H1 (cell line): Measurements from ENCODE around the gene GALC. TPM values are rescaled to one million over a fixed set of nuclear protein-coding genes. Genes with fewer than 3 reads are reported as not detected.

Experiments
- CTCF ChIA-PET: fragments of 300-600 bp; sonication (Branson Sonifier 250); formaldehyde crosslinking; loops from one replicate; lab custom pipeline; 2021; ENCODE audit not compliant: partially characterized antibody; lab: Charles Lee
- POLR2A ChIA-PET: fragments of 300-600 bp; sonication (Branson Sonifier 250); formaldehyde crosslinking; loops from one replicate; lab custom pipeline; 2021; ENCODE audit warnings: inconsistent platforms; ENCODE audit not compliant: partially characterized antibody; lab: Charles Lee
- DNase-seq, 2 experiments: peaks; one replicate each; pipeline versions ENCODE4 v3.0.0 to v3.0.0-alpha.2; 2010 to 2022; ENCODE audit warnings: low spot score in 2 of 2, low read depth in 1 of 2, mixed read lengths in 1 of 2
- FAIRE-seq: peaks from 2 replicates; lab custom pipeline; 2011; peaks lifted over from hg19 to GRCh38; lab: Jason Lieb, UNC
- H2AFZ ChIP-seq: 2 replicates; pipeline ENCODE4 v1.8.1; 2012; ENCODE audit warnings: low read length, inconsistent platforms
- H2AK5ac ChIP-seq: 2 replicates; pipeline ENCODE4 v1.6.1; 2013; ENCODE audit warnings: low read depth, low read length
- H2BK120ac ChIP-seq: replicated peaks from 2 replicates; pipeline ENCODE3; 2013; ENCODE audit warnings: low read depth, low read length, inconsistent platforms
- H2BK12ac ChIP-seq: 2 replicates; pipeline ENCODE4 v1.6.1; 2013; ENCODE audit warnings: low read depth, low read length
- H2BK15ac ChIP-seq: 2 replicates; pipeline ENCODE4 v1.6.1; 2013; ENCODE audit warnings: low read length
- H2BK20ac ChIP-seq: 2 replicates; pipeline ENCODE4 v1.6.1; 2013; ENCODE audit warnings: low read length
- H2BK5ac ChIP-seq: 2 replicates; pipeline ENCODE4 v1.6.1; 2013; ENCODE audit warnings: low read depth, low read length
- H3K14ac ChIP-seq: 2 replicates; pipeline ENCODE4 v1.6.1; 2013; ENCODE audit warnings: inconsistent platforms; ENCODE audit not compliant: insufficient read length
- H3K18ac ChIP-seq: 2 replicates; pipeline ENCODE4 v1.6.1; 2013; ENCODE audit warnings: low read length; ENCODE audit errors: extremely low read depth
- H3K23ac ChIP-seq: 2 replicates; pipeline ENCODE4 v1.6.1; 2013; ENCODE audit warnings: inconsistent platforms; ENCODE audit not compliant: insufficient read length
- H3K23me2 ChIP-seq: 2 replicates; pipeline ENCODE4 v1.6.1; 2013; ENCODE audit warnings: low read depth, low read length
- H3K27ac ChIP-seq: 2 replicates; pipeline ENCODE4 v1.6.1; 2011; ENCODE audit warnings: low read depth, low read length, inconsistent platforms
- H3K27me3 ChIP-seq, 4 experiments: replicated peaks in 1 of 4; 1 replicate in 1 of 4; 2 replicates in 3 of 4; pipeline versions ENCODE4 v1.6.1 to v1.8.1; 2011 to 2013; ENCODE audit warnings: low read length in 3 of 4, mild to moderate bottlenecking in 3 of 4, inconsistent platforms in 2 of 4, mixed read lengths in 2 of 4, moderate library complexity in 1 of 4; ENCODE audit not compliant: control insufficient read depth in 3 of 4, insufficient read depth in 3 of 4; ENCODE audit errors: extremely low read depth in 1 of 4
- H3K36me3 ChIP-seq, 4 experiments: 2 replicates each; pipeline versions ENCODE4 v1.6.1 to v1.8.1; 2011 to 2013; ENCODE audit warnings: mild to moderate bottlenecking in 4 of 4, low read length in 3 of 4, moderate library complexity in 2 of 4, control low read depth in 1 of 4, inconsistent platforms in 1 of 4; ENCODE audit not compliant: insufficient read depth in 4 of 4, control insufficient read depth in 2 of 4
- H3K4ac ChIP-seq: replicated peaks from 2 replicates; pipeline ENCODE3; 2013; ENCODE audit warnings: low read length, low read depth, mixed read lengths, inconsistent platforms; ENCODE audit not compliant: insufficient read length
- H3K4me1 ChIP-seq, 4 experiments: replicated peaks in 1 of 4; 1 replicate in 1 of 4; 2 replicates in 3 of 4; pipeline versions ENCODE4 v1.6.1 to v1.8.1; 2011 to 2013; ENCODE audit warnings: low read length in 3 of 4, inconsistent platforms in 2 of 4, mixed read lengths in 1 of 4; ENCODE audit not compliant: insufficient read depth in 4 of 4, control insufficient read depth in 3 of 4
- H3K4me2 ChIP-seq, 2 experiments: 2 replicates each; pipeline versions ENCODE4 v1.6.1 to v1.8.1; 2011 to 2013; ENCODE audit warnings: low read depth in 2 of 2, low read length in 2 of 2, control low read depth in 1 of 2, inconsistent platforms in 1 of 2, mild to moderate bottlenecking in 1 of 2; ENCODE audit not compliant: insufficient read depth in 1 of 2
- H3K4me3 ChIP-seq, 4 experiments: fragments of 200-600, 300-600 bp in 1 of 4; sonication (generic), shearing (Covaris generic), sonication (Bioruptor Twin) in 1 of 4; 2 replicates each; pipeline versions ENCODE4 v1.5.1 to v1.8.1; 2011 to 2016; ENCODE audit warnings: low read length in 4 of 4, low read depth in 3 of 4, control low read depth in 2 of 4, inconsistent platforms in 2 of 4, mild to moderate bottlenecking in 2 of 4, mixed read lengths in 1 of 4, moderate library complexity in 1 of 4; ENCODE audit not compliant: insufficient read depth in 2 of 4; ENCODE audit errors: extremely low read depth in 1 of 4
- H3K56ac ChIP-seq: replicated peaks from 2 replicates; pipeline ENCODE3; 2013; ENCODE audit warnings: low read depth, mild to moderate bottlenecking, mixed read lengths, low read length, inconsistent platforms; ENCODE audit not compliant: insufficient read length
- H3K79me1 ChIP-seq: 2 replicates; pipeline ENCODE4 v1.6.1; 2013; ENCODE audit warnings: low read depth, low read length, control low read depth
- H3K79me2 ChIP-seq, 2 experiments: 2 replicates each; pipeline versions ENCODE4 v1.6.1 to v1.8.1; 2012 to 2013; ENCODE audit warnings: low read length in 2 of 2, mild to moderate bottlenecking in 2 of 2, inconsistent platforms in 1 of 2; ENCODE audit not compliant: insufficient read depth in 2 of 2, control insufficient read depth in 1 of 2
- H3K9ac ChIP-seq, 4 experiments: replicated peaks in 1 of 4; 1 replicate in 1 of 4; 2 replicates in 3 of 4; pipeline versions ENCODE4 v1.6.1 to v1.8.1; 2011 to 2013; ENCODE audit warnings: low read depth in 3 of 4, low read length in 3 of 4, control low read depth in 2 of 4, mild to moderate bottlenecking in 2 of 4, moderate library complexity in 2 of 4, inconsistent platforms in 1 of 4; ENCODE audit errors: extremely low read depth in 1 of 4
- H3K9me3 ChIP-seq, 2 experiments: 2 replicates each; pipeline versions ENCODE4 v1.6.1 to v1.8.1; 2012 to 2013; ENCODE audit warnings: mild to moderate bottlenecking in 2 of 2, moderate library complexity in 2 of 2, control low read depth in 1 of 2, inconsistent platforms in 1 of 2, low read depth in 1 of 2, low read length in 1 of 2, mixed read lengths in 1 of 2; ENCODE audit not compliant: insufficient read depth in 2 of 2
- H4K20me1 ChIP-seq, 2 experiments: replicated peaks in 1 of 2; 2 replicates each; pipeline versions ENCODE3 to v1.8.1; 2011 to 2013; ENCODE audit warnings: inconsistent platforms in 2 of 2, low read length in 2 of 2, mild to moderate bottlenecking in 1 of 2; ENCODE audit not compliant: insufficient read depth in 2 of 2, control insufficient read depth in 1 of 2
- H4K5ac ChIP-seq: 2 replicates; pipeline ENCODE4 v1.6.1; 2013; ENCODE audit warnings: low read length, low read depth, mixed read lengths, inconsistent platforms; ENCODE audit not compliant: insufficient read length
- H4K8ac ChIP-seq: 2 replicates; pipeline ENCODE4 v1.8.0; 2013; ENCODE audit warnings: mild to moderate bottlenecking, moderate library complexity, low read length, inconsistent platforms; ENCODE audit not compliant: insufficient read depth; ENCODE audit errors: extremely low read depth
- H4K91ac ChIP-seq: replicated peaks from 2 replicates; pipeline ENCODE3; 2013; ENCODE audit warnings: low read length, mixed read lengths, inconsistent platforms; ENCODE audit not compliant: insufficient read length
- HDAC6 ChIP-seq: IDR thresholded peaks from one replicate; pipeline ENCODE4 v1.7.1; 2012; ENCODE audit warnings: low read depth, mild to moderate bottlenecking, inconsistent platforms, low read length, moderate library complexity
- JUN ChIP-seq: IDR thresholded peaks from 2 replicates; pipeline ENCODE4 v1.6.1; 2011; ENCODE audit warnings: low read depth, mild to moderate bottlenecking, improper control_type of control experiment, low read length
- POLR2A ChIP-seq, 2 experiments: IDR thresholded peaks; 1 replicate in 1 of 2; 2 replicates in 1 of 2; pipeline ENCODE4 v1.6.1; 2011; ENCODE audit warnings: low read depth in 2 of 2, low read length in 2 of 2, mild to moderate bottlenecking in 2 of 2; ENCODE audit errors: control extremely low read depth in 1 of 2
- POLR2AphosphoS5 ChIP-seq: IDR thresholded peaks from 2 replicates; pipeline ENCODE4 v1.6.1; 2011; ENCODE audit warnings: low read depth, low read length
- POU5F1 ChIP-seq: IDR thresholded peaks from 2 replicates; pipeline ENCODE4 v1.6.1; 2011; ENCODE audit warnings: low read depth, mild to moderate bottlenecking, low read length, moderate library complexity
- RNF2 ChIP-seq: fragments of 200-900, 300-1000 bp; sonication (generic); IDR thresholded peaks from 2 replicates; pipeline ENCODE4 v1.7.1; 2016; ENCODE audit warnings: borderline replicate concordance, low read depth, mild to moderate bottlenecking, antibody characterized with exemption, low read length; ENCODE audit not compliant: poor library complexity, severe bottlenecking; ENCODE audit errors: missing control alignments
- SIX5 ChIP-seq: IDR thresholded peaks from 2 replicates; pipeline ENCODE4 v1.6.1; 2011; ENCODE audit warnings: mild to moderate bottlenecking, low read depth, low read length
- SP2 ChIP-seq: IDR thresholded peaks from 2 replicates; pipeline ENCODE4 v1.6.1; 2012; ENCODE audit warnings: mild to moderate bottlenecking, low read length, inconsistent platforms
- SP4 ChIP-seq: IDR thresholded peaks from 2 replicates; pipeline ENCODE4 v1.6.1; 2012; ENCODE audit warnings: low read length, inconsistent platforms
- TAF7 ChIP-seq: optimal IDR thresholded peaks from 2 replicates; pipeline ENCODE3; 2011; ENCODE audit warnings: low read depth, mild to moderate bottlenecking, inconsistent platforms, low read length, moderate library complexity, borderline replicate concordance
- TBP ChIP-seq: IDR thresholded peaks from 2 replicates; pipeline ENCODE4 v1.6.1; 2011; ENCODE audit warnings: low read depth, low read length, improper control_type of control experiment
- polyA plus RNA-seq, 7 experiments: library from polyadenylated mRNA; depleted of rRNA in 3 of 7; stranded (reverse) in 5 of 7; unstranded in 2 of 7; fragments of >200 nt in 5 of 7; fragments of 200-250 nt in 2 of 7; gene quantifications; 1 replicate in 5 of 7; 2 replicates in 1 of 7; 4 replicates in 1 of 7; pipeline versions ENCODE4 v1.2.1 to v1.2.3, GENCODE V29; 2011 to 2013; ENCODE audit warnings: missing spikeins in 2 of 7, mixed read lengths in 2 of 7
- total RNA-seq: library from RNA; stranded (reverse); fragmentation: NEBNext Ultra II Directional; extraction: Animal tissue kit (Norgen Biotek cat#: 25700); gene quantifications from 2 replicates; pipeline ENCODE4 v1.2.1, GENCODE V29; 2021

The GALC gene
- total and polyA plus RNA-seq, 2 of the 8 experiments (the other 6 are each of a cell fraction or from before 2014, with no cell fraction given) = 6.1 to 12.3 TPM

- Histone ChIP-seq H4K8ac (no peak overlapping the region), H3K56ac (no peak overlapping the region), H2AFZ (no peak overlapping the region), H3K79me1 (no peaks in the 10 kb centered on the region), H2BK120ac (no peak overlapping the region), H3K4me2 (no peak overlapping the region), H3K4me1 (no peaks in the 10 kb centered on the region), H3K79me2 (no peaks in the 10 kb centered on the region), H2AK5ac (no peak overlapping the region), H2BK15ac (no peak overlapping the region), H4K5ac (no peak overlapping the region), H3K18ac (no peak overlapping the region), H3K27ac (no peak overlapping the region), H4K20me1 (no peaks in the 10 kb centered on the region), H4K91ac (no peak overlapping the region), H3K9me3 (no peaks in the 10 kb centered on the region), H3K23me2 (no peaks in the 10 kb centered on the region), H2BK20ac (no peak overlapping the region), H2BK5ac (no peak overlapping the region), H3K27me3 (no peaks in the 10 kb centered on the region), H3K4ac (no peak overlapping the region), H3K14ac (no peak overlapping the region), H3K4me3 (no peak overlapping the region), H3K36me3 (no peaks in the 10 kb centered on the region), H3K23ac (no peak overlapping the region), H2BK12ac (no peak overlapping the region), H3K9ac (no peak overlapping the region)
- no peak for FAIRE-seq
- DNase-seq = no peak
- POLR2A ChIA-PET = no interaction called here
- CTCF ChIA-PET = interaction anchor here (0.7 to 8.3 kb wide), 5 partner anchors 16 to 1003 kb away, joined by 3 to 69 read pairs (median 4); no protein-coding TSS in a partner anchor
- TF ChIP-seq RNF2 (no peak), SP4 (no peak), POLR2A (IDR thresholded peaks at IDR 0.05; ENCODE audit: control extremely low read depth in 1 of 2, low read depth in 2 of 2, low read length in 2 of 2) (no peak), POU5F1 (no peak), JUN (no peak), SIX5 (no peak), TAF7 (no peak), TBP (no peak), POLR2AphosphoS5 (no peak), HDAC6 (no peak), SP2 (no peak)
Observed at GRCh38 chr14:87899228-87899627, 93.8 kb downstream of the GALC start.
